NB4 (cell line): Measurements from ENCODE around the gene MAS1L.

Experiments used
- CTCF ChIP-seq: IDR thresholded peaks from one replicate; pipeline ENCODE4 v1.5.1; 2012; ENCODE audit warnings: low read depth, low read length
- MAX ChIP-seq: IDR thresholded peaks from 2 replicates; pipeline ENCODE4 v1.6.1; 2011; ENCODE audit warnings: low read depth, low read length
- POLR2A ChIP-seq: IDR thresholded peaks from 2 replicates; pipeline ENCODE4 v1.6.1; 2011; ENCODE audit warnings: mild to moderate bottlenecking; ENCODE audit not compliant: insufficient read length; ENCODE audit errors: extremely low read depth

GRCh38 chr6:29509239-29509638 lies 21.5 kb upstream of the MAS1L start:
- TF ChIP-seq CTCF (no peak), POLR2A (no peak), MAX (no peak)
